ENCODE results near the gene TARS3.

GRCh38 chr15:101647251-101647650 is 77.0 kb downstream of the TARS3 start:
- no peak for TF ChIP-seq CREM (CRISPR knock-in tag; IDR thresholded peaks at IDR 0.05)
- TF ChIP-seq NFYB (CRISPR knock-in tag; conservative IDR thresholded peaks at IDR 0.05; ENCODE audit: low read depth) = no peak
- no peak for TF ChIP-seq JUN (CRISPR knock-in tag; IDR thresholded peaks at IDR 0.05)
- TF ChIP-seq CTCF (IDR thresholded peaks at IDR 0.05) = no peak
